HepG2 (cell line): Measurements from ENCODE around the gene TMEM170B. TPM values are rescaled to one million over a fixed set of nuclear protein-coding genes. Genes with fewer than 3 reads are reported as not detected.

Experiments used
- ATAC-seq: fragments of 200-7000 bp; cut with Tn5 transposase; 3 replicates; pipeline ENCODE4 v1.9.1; 2020; ENCODE audit warnings: mild to moderate bottlenecking, moderate library complexity
- BruUV-seq: library from RNA; stranded (reverse); fragments of 400-500 nt; replicated peaks from 2 replicates; lab custom pipeline; 2021; lab: Mats Ljungman, UMichigan
- CTCF ChIA-PET: fragments of 300-600 bp; formaldehyde crosslinking; extraction: SDS; loops from one replicate; lab custom pipeline; 2021; ENCODE audit warnings: low total read pairs, inconsistent platforms, low intra/inter-chr PET ratio; lab: Yijun Ruan, JAX
- POLR2A ChIA-PET: fragments of 350-600 bp; sonication (Branson Sonifier 250); formaldehyde crosslinking; loops from one replicate; lab custom pipeline; 2020; ENCODE audit warnings: antibody characterized with exemption, inconsistent platforms; lab: Yijun Ruan, JAX
- DNase-seq: peaks from one replicate; pipeline ENCODE4 v3.0.0-alpha.2; 2015; ENCODE audit warnings: low spot score
- FAIRE-seq: peaks from 3 replicates; lab custom pipeline; 2011; peaks lifted over from hg19 to GRCh38; lab: Jason Lieb, UNC
- H2AFZ ChIP-seq: one replicate; pipeline ENCODE4 v1.6.1; 2011; ENCODE audit warnings: low read length, inconsistent platforms
- H3K27ac ChIP-seq: fragments of 300-600 bp; 3 replicates; pipeline ENCODE4 v1.8.0; 2011; ENCODE audit warnings: mixed run types, mild to moderate bottlenecking, mixed read lengths, low read length, inconsistent platforms; ENCODE audit not compliant: insufficient read depth; ENCODE audit errors: extremely low read length
- H3K27me3 ChIP-seq, 2 experiments: fragments of 200-600 bp in 1 of 2; 2 replicates in 1 of 2; 3 replicates in 1 of 2; pipeline versions ENCODE4 v1.6.0 to v1.8.0; 2011; ENCODE audit warnings: low read length in 2 of 2, mild to moderate bottlenecking in 2 of 2, moderate library complexity in 2 of 2, inconsistent platforms in 1 of 2; ENCODE audit not compliant: insufficient read depth in 2 of 2, control insufficient read depth in 1 of 2
- H3K36me3 ChIP-seq, 2 experiments: fragments of 200-600 bp in 1 of 2; replicated peaks in 1 of 2; 2 replicates in 1 of 2; 3 replicates in 1 of 2; pipeline versions ENCODE4 v1.5.1 to v1.8.0; 2011; ENCODE audit warnings: low read length in 2 of 2, inconsistent platforms in 1 of 2; ENCODE audit not compliant: insufficient read depth in 2 of 2, control insufficient read depth in 1 of 2
- H3K4me1 ChIP-seq: 2 replicates; pipeline ENCODE4 v1.5.1; 2012; ENCODE audit warnings: low read length, inconsistent platforms; ENCODE audit not compliant: insufficient read depth
- H3K4me2 ChIP-seq: 2 replicates; pipeline ENCODE4 v1.6.0; 2011; ENCODE audit warnings: low read depth, low read length, inconsistent platforms
- H3K4me3 ChIP-seq, 3 experiments: fragments of 200-600 bp in 1 of 3; sonication (generic), shearing (Covaris generic) in 1 of 3; replicated peaks in 1 of 3; 2 replicates each; pipeline ENCODE4 v1.5.1; 2011 to 2016; ENCODE audit warnings: low read length in 3 of 3, inconsistent platforms in 2 of 3, low read depth in 2 of 3, mild to moderate bottlenecking in 2 of 3, control low read depth in 1 of 3, mixed read lengths in 1 of 3; ENCODE audit not compliant: insufficient read depth in 1 of 3
- H3K79me2 ChIP-seq: one replicate; pipeline ENCODE4 v1.6.1; 2011; ENCODE audit warnings: low read length, inconsistent platforms; ENCODE audit not compliant: insufficient read depth
- H3K9ac ChIP-seq: 2 replicates; pipeline ENCODE4 v1.6.0; 2011; ENCODE audit warnings: mild to moderate bottlenecking, low read depth, low read length, inconsistent platforms; ENCODE audit not compliant: insufficient read depth
- H3K9me3 ChIP-seq: 2 replicates; pipeline ENCODE4 v1.5.1; 2012; ENCODE audit warnings: mild to moderate bottlenecking, low read length
- H4K20me1 ChIP-seq: 2 replicates; pipeline ENCODE4 v1.6.0; 2011; ENCODE audit warnings: inconsistent platforms, mild to moderate bottlenecking, low read length, moderate library complexity; ENCODE audit not compliant: insufficient read depth
- AKAP8 ChIP-seq: sonication (generic); formaldehyde crosslinking; IDR thresholded peaks from 2 replicates; pipeline ENCODE4 v1.5.1; 2020; ENCODE audit warnings: mild to moderate bottlenecking, missing genetic modification reagents
- ARID3A ChIP-seq: IDR thresholded peaks from 2 replicates; pipeline ENCODE4 v1.6.1; 2012; ENCODE audit warnings: low read depth, low read length, improper control_type of control experiment
- BRD4 ChIP-seq: sonication (generic); formaldehyde crosslinking; IDR thresholded peaks from 2 replicates; pipeline ENCODE4 v1.4.0; 2020; ENCODE audit warnings: missing genetic modification reagents
- BRF2 ChIP-seq: sonication (generic); formaldehyde crosslinking; IDR thresholded peaks from 2 replicates; pipeline ENCODE4 v1.8.1; 2022; ENCODE audit warnings: mild to moderate bottlenecking, missing genetic modification reagents
- FOXK1 ChIP-seq: sonication (generic); formaldehyde crosslinking; IDR thresholded peaks from 2 replicates; pipeline ENCODE4 v1.4.0; 2020; ENCODE audit warnings: low read depth, missing genetic modification reagents, borderline replicate concordance
- FOXP4 ChIP-seq: sonication (generic); formaldehyde crosslinking; IDR thresholded peaks from 2 replicates; pipeline ENCODE4 v1.4.0; 2020; ENCODE audit warnings: missing genetic modification reagents
- GTF3A ChIP-seq: sonication (generic); formaldehyde crosslinking; conservative IDR thresholded peaks from 2 replicates; pipeline ENCODE4 v1.4.0; 2020; ENCODE audit warnings: mild to moderate bottlenecking, missing genetic modification reagents
- ISL2 ChIP-seq: sonication (generic); formaldehyde crosslinking; IDR thresholded peaks from 2 replicates; pipeline ENCODE4 v1.5.0; 2020; ENCODE audit warnings: missing genetic modification reagents
- MEIS2 ChIP-seq: sonication (generic); formaldehyde crosslinking; IDR thresholded peaks from 2 replicates; pipeline ENCODE4 v1.9.0; 2021; ENCODE audit warnings: mild to moderate bottlenecking, missing genetic modification reagents
- RARG ChIP-seq: sonication (generic); formaldehyde crosslinking; IDR thresholded peaks from 2 replicates; pipeline ENCODE4 v1.4.0; 2020; ENCODE audit warnings: low read depth, mild to moderate bottlenecking, missing genetic modification reagents
- RORA ChIP-seq: sonication (generic); formaldehyde crosslinking; IDR thresholded peaks from 2 replicates; pipeline ENCODE4 v1.5.0; 2020; ENCODE audit warnings: mild to moderate bottlenecking, missing genetic modification reagents, moderate library complexity
- ZNF713 ChIP-seq: sonication (generic); formaldehyde crosslinking; IDR thresholded peaks from 2 replicates; pipeline ENCODE4 v1.4.0; 2020; ENCODE audit warnings: mild to moderate bottlenecking, missing genetic modification reagents
- ZNF773 ChIP-seq: sonication (generic); formaldehyde crosslinking; IDR thresholded peaks from 2 replicates; pipeline ENCODE4 v1.4.0; 2020; ENCODE audit warnings: missing genetic modification reagents, borderline replicate concordance
- WGBS: methylation state at CpG from one replicate; pipeline ENCODE4 v1.1.6; 2017; ENCODE audit warnings: low lambda C conversion rate; 5-methylcytosine and 5-hydroxymethylcytosine counted together
- in situ Hi-C: cut with HindIII; loops from 2 replicates; pipeline ENCODE4 v1.10.0; 2017; ENCODE audit warnings: low pct_unique_long_range_greater_than_20kb; ENCODE audit not compliant: extremely low pct_ligation_motif_present
- intact Hi-C: fragments of 100-400 bp; cut with micrococcal nuclease; formaldehyde crosslinking; loops from one replicate; pipeline ENCODE4 v1.10.0; 2022; ENCODE audit not compliant: unreplicated experiment
- polyA plus RNA-seq, 8 experiments: library from polyadenylated mRNA; depleted of rRNA in 3 of 8; stranded (reverse) in 7 of 8; unstranded in 1 of 8; fragments of >200 nt; fragmentation: Illumina TruSeq in 4 of 8; extraction: Trizol in 4 of 8; gene quantifications; 2 replicates each; pipeline versions ENCODE4 v1.2.1 to v1.2.3, GENCODE V29; 2011 to 2016; ENCODE audit warnings: low read depth in 4 of 8, missing spikeins in 1 of 8, mixed read lengths in 1 of 8; ENCODE audit not compliant: insufficient read depth in 1 of 8
- total RNA-seq, 5 experiments: library from RNA; depleted of rRNA; stranded (reverse); fragments of >200 nt; fragmentation: Illumina TruSeq; extraction: Trizol; gene quantifications; 2 replicates each; pipeline ENCODE4 v1.2.3, GENCODE V29; 2016; ENCODE audit warnings: low read depth in 1 of 5

TMEM170B gene
- total and polyA plus RNA-seq, 2 of the 13 experiments (the other 11 are each of a cell fraction or from before 2014, with no cell fraction given) = 3.3 to 9.4 TPM

- H3K27ac ChIP-seq = no peak overlapping the region
Measured at GRCh38 chr6:11632795-11633511, 95.4 kb downstream of the TMEM170B start.

More at GRCh38 chr6:11632795-11633511, 95.4 kb downstream of the TMEM170B start:
- H2AFZ ChIP-seq = no peak overlapping the region
- in situ Hi-C loops = no loop called here
- H3K36me3 ChIP-seq = no peaks in the 10 kb centered on the region
- ATAC-seq (no peak; the same call in 2 of the 3 replicates), FAIRE-seq (no peak), DNase-seq (no peak)
- H3K9ac ChIP-seq = no peak overlapping the region
- no TSS peak for BruUV-seq
- no peaks in the 10 kb centered on the region for H3K9me3 ChIP-seq
- H3K4me3 ChIP-seq = no peak overlapping the region
- no peaks in the 10 kb centered on the region for H3K4me1 ChIP-seq
- POLR2A ChIA-PET = no interaction called here
- 42% methylated on average over 11 of the region's 11 CpGs for WGBS
- H4K20me1 ChIP-seq = no peaks in the 10 kb centered on the region
- CTCF ChIA-PET = no interaction called here
- no peak overlapping the region for H3K4me2 ChIP-seq
- H3K27me3 ChIP-seq = peaks cover 0 to 17% of the 10 kb centered on the region in 2 experiments; a peak in 4 of 5 replicates
- TF ChIP-seq BRF2 (CRISPR knock-in tag) = no peak
- no peak for TF ChIP-seq ZNF713 (CRISPR knock-in tag)
- TF ChIP-seq ISL2 = no peak
- no peak for TF ChIP-seq ZNF773
- TF ChIP-seq GTF3A (CRISPR knock-in tag) = no peak
- TF ChIP-seq AKAP8 = no peak
- no peak for TF ChIP-seq BRD4 (CRISPR knock-in tag)
- TF ChIP-seq RARG (CRISPR knock-in tag) = no peak
- no peak for TF ChIP-seq MEIS2 (CRISPR knock-in tag)
- no peak for TF ChIP-seq ARID3A
- TF ChIP-seq FOXP4 (CRISPR knock-in tag) = no peak
- no peak for TF ChIP-seq RORA (CRISPR knock-in tag)
- no peak for TF ChIP-seq FOXK1 (CRISPR knock-in tag)
- no peaks in the 10 kb centered on the region for H3K79me2 ChIP-seq
- intact Hi-C loops = no loop called here
